Activated naive CD4-positive, alpha-beta T cell (primary cell): ENCODE results near the gene PSMD12.

Experiments
- DNase-seq, 4 experiments: peaks; one replicate each; lab custom pipeline; 2025; lab: John Stamatoyannopoulos, UW

The PSMD12 gene

GRCh38 chr17:67386965-67387551 lies 20.7 kb upstream of the PSMD12 start:
- peak; percentile 36 to 48 (median 44) for DNase-seq

GRCh38 chr17:67385122-67385988 lies 19.0 kb upstream of the PSMD12 start:
- DNase-seq, result no peak

- DNase-seq, result no peak
Measured at GRCh38 chr17:67381929-67382257, 15.5 kb upstream of the PSMD12 start.

GRCh38 chr17:67379251-67379630 lies 12.9 kb upstream of the PSMD12 start:
- DNase-seq, result no peak

- DNase-seq, result peak; percentile 58 to 78 (median 62)
Measured at GRCh38 chr17:67378454-67379250, 12.3 kb upstream of the PSMD12 start.

GRCh38 chr17:67377488-67378453 lies 11.4 kb upstream of the PSMD12 start:
- DNase-seq, result peak in 3 of 4 experiments; percentile 47 to 57 (median 53)

GRCh38 chr17:67376737-67377487 lies 10.5 kb upstream of the PSMD12 start, which contains the start of gene PITPNC1:
TSS of gene PITPNC1 (plus strand) at chr17:67377281.
- DNase-seq, result peak; percentile 66 to 83 (median 72)

- DNase-seq, result no peak
Measured at GRCh38 chr17:67376415-67376736, 10.0 kb upstream of the PSMD12 start.

GRCh38 chr17:67375716-67376115 lies 9.3 kb upstream of the PSMD12 start:
- DNase-seq, result no peak

GRCh38 chr17:67375054-67375427 lies 8.7 kb upstream of the PSMD12 start:
- DNase-seq, result no peak

- peak; percentile 53 to 87 (median 82) for DNase-seq
Measured at GRCh38 chr17:67374329-67375053, 8.1 kb upstream of the PSMD12 start.

- DNase-seq, result no peak
Measured at GRCh38 chr17:67372751-67373150, 6.4 kb upstream of the PSMD12 start.

- no peak for DNase-seq
Measured at GRCh38 chr17:67369676-67370075, 3.3 kb upstream of the PSMD12 start.

- no peak for DNase-seq
Measured at GRCh38 chr17:67365738-67366192, 612 bp downstream of the PSMD12 start.

- no peak for DNase-seq
Measured at GRCh38 chr17:67364847-67365737, 1.3 kb downstream of the PSMD12 start.

GRCh38 chr17:67362173-67362572 lies 4.2 kb downstream of the PSMD12 start:
- no peak for DNase-seq

GRCh38 chr17:67360880-67361279 lies 5.5 kb downstream of the PSMD12 start:
- DNase-seq, result no peak

GRCh38 chr17:67359960-67360791 lies 6.2 kb downstream of the PSMD12 start:
- DNase-seq, result peak in 1 of 4 experiments; percentile 7
